Erythroblast (primary cell): ENCODE results near the gene CTNNA2.

Experiments
- GATA1 ChIP-seq: IDR thresholded peaks from 2 replicates; pipeline ENCODE4 v1.6.1; 2011; ENCODE audit warnings: low read depth, mild to moderate bottlenecking, control low read depth, low read length, moderate library complexity
- POLR2A ChIP-seq: IDR thresholded peaks from 2 replicates; pipeline ENCODE4 v1.6.1; 2011; ENCODE audit warnings: mild to moderate bottlenecking, low read length

GRCh38 chr2:80380736-80381135, 867.9 kb downstream of the CTNNA2 start:
- no peak for TF ChIP-seq POLR2A
- TF ChIP-seq GATA1 = no peak
